ENCODE data around the gene DHH.

DHH gene

GRCh38 chr12:49108958-49109404 lies 14.4 kb upstream of the DHH start:
- no peak for FAIRE-seq

GRCh38 chr12:49105504-49106084 lies 11.0 kb upstream of the DHH start:
- no peak for FAIRE-seq

DNA sequence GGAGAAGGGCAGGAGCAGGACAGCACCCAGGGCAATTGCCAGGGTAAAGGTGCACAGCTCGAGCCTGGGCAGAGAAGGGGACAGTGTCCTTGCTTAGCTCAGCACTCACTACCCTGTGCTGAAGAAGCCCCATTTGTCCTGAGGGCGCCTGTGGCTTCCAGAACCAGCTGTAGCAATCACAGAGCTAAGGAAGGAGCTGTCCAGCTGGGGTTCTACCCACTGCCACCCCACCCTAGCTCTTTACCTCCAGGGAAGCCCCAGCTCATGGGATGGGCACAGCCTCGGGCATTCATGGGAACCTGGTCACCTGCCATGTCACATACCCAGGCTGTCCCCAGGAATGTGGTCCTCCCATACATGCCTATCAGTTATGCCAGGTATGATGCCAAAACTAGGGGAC lies 10.2 kb upstream of the DHH start:
- no peak for FAIRE-seq

GRCh38 chr12:49100380-49100779 lies 5.8 kb upstream of the DHH start:
- FAIRE-seq, result no peak

- no peak for FAIRE-seq
Measured at GRCh38 chr12:49098703-49099102, 4.1 kb upstream of the DHH start.

GRCh38 chr12:49098035-49098451 lies 3.4 kb upstream of the DHH start:
- FAIRE-seq, result no peak

DNA sequence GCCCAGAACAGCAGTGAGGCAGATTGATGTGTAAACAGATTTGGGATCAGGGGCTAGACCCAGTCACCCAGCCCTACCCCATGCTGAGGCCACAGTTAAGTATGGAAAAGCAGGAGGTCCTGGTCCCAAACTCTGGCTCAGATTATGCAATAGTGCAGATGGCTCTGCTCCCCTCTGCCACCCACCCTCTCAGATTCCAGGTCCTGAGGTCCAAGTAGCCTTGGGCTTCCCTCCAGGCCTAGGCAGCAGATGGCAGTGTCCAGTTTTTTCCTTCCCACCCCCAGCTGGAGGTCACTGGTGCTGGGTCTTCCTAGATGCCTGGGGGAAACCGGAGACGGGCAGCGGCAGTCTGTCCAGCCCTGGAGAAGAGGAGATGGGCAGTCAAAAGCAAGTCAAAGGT lies 2.8 kb upstream of the DHH start:
- FAIRE-seq, result no peak

- no peak for FAIRE-seq
Measured at GRCh38 chr12:49094975-49095365, 369 bp upstream of the DHH start.

- no peak for FAIRE-seq
Measured at GRCh38 chr12:49093792-49094159, 825 bp downstream of the DHH start.

GRCh38 chr12:49092816-49093406 lies 1.7 kb downstream of the DHH start:
- no peak for FAIRE-seq

DNA sequence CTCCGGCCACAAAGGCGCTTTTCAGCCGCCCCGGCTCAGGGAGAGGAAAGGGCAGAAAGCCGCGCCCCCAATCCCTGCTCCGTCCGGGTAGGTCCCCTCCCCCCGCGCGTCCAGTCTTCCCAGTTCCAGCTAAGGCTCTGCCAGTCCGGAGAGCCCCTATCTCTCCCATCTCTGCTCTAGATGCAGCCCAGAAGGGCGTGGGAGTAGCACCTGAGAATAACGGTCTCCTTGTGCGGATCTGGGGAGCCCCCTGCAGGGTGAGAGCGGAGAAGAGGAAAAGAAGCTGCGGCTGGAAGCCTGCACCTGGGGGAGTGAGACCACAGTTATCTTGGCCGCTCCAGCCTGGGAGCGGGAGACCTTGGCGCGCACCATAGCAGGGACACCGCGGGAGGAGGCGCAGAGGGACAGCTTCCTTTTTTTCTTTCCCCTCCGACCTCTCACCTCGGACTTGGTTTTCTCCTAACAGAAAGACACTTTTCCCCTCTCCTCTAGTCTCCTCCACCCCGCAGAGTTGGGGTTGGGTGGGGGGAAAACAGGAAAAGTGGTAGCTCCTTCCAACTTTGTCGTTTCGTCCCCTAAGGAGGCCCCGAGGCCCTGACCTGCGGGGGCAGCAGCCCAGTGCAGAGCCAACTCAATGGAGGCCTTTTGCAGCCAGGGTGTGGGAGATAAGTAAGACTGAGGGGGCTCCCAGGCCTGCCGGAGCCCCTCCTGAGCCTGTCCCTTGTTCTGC lies 2.4 kb downstream of the DHH start:
- FAIRE-seq, result no peak

GRCh38 chr12:49091836-49092085 lies 2.8 kb downstream of the DHH start:
- FAIRE-seq, result no peak

- FAIRE-seq, result no peak
Measured at GRCh38 chr12:49091056-49091835, 3.4 kb downstream of the DHH start.

- FAIRE-seq, result no peak
Measured at GRCh38 chr12:49089821-49090773, 4.5 kb downstream of the DHH start.

GRCh38 chr12:49088932-49089330 lies 5.7 kb downstream of the DHH start:
- no peak for FAIRE-seq

- no peak for FAIRE-seq
Measured at GRCh38 chr12:49088150-49088931, 6.3 kb downstream of the DHH start.

DNA sequence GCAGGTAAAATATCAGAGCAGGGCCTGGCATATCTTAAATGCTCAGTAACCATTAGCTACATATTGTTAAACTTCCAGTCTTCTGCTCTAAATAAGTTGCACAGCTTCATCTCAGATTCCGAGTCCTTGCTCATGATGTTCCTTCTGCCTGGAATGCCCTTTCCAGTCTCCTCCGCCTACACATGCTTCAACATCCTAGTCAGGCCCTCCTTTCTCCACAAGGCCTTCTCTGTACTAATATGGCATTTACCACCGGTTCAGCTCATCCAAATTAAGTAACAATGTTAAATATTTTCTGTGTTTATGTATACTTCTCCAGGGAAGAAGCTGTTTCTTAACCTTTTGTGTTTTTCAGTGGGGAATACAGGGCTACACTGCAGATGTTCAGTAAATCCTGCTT lies 8.5 kb downstream of the DHH start:
- FAIRE-seq, result no peak

DNA sequence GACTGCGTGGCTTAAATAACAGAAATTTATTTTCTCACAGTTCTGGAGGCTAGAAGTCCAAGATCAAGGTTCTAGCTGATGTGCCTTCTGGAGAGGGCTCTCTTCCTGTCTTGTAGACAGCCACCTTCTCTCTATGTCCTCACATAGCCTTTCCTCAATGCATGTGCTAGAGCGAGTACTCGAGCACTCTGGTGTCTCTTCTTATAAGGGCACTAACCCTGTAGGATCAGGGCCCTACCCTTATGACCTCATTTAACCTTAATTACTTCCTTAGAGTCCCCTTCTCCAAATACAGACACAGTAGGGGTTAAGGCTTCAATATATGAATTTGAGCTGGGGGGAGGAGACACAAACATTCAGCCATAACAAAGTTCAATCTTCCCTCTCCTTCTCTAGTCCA lies 10.2 kb downstream of the DHH start:
- no peak for FAIRE-seq

DNA sequence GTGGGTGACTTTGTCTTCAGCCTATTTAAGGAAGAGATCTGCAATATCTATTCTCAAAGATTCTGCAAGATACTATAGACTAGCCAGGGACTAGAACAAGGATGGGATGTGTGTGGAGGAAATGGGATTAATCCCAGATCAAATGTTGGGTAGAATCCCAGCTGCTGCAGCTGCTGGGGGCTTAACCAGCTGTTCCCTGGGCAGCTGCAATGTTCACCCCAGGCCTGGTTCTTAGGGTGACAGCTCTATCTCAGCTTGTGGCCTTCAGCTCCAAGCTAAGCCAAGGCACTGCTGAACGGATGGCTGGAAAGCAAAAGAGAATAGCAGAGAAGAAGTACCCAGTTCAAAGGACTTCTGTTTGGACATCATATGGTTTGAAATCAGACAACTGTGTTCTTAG lies 14.8 kb downstream of the DHH start:
- FAIRE-seq, result no peak

- no peak for FAIRE-seq
Measured at GRCh38 chr12:49070971-49071370, 23.6 kb downstream of the DHH start.

DNA sequence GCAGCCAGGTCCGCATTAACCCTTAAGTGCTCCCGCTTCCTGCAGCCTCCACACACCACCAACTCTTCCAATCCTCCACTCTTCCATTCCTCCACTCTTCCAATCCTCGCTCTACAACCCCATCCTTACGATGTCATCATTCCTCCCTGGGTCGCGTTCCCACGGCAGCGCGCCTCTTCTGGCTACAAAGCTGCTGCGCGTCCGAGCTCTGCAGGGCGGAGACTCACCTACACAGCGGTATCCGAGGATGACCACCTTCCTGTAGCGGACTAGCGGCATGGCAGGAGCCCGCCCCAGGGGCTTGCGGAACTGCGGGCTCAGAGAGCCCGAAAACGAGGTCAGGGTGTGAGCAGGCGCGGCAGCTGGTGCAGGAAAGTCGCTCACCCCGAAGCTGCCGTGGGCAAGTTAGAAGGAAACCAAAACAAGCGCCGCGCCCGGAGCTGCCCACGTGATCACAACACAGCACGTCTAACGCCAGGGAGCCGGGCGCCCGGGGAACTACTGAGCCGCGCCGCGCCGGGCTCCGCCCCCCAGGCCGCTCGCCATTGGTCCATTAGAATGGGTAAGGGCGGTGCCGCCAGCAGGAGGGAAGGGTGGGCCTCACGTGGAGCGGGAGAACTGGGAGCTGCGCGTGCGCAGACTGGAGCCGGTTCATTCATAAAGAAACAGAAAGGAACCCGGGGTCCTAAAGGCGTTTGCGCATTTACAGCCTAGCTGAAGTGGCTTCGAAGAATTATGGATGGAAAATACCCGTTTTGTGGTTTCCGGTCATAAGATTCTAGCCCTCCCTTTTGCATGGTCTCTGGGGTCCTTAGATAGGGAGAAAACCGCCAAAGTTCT lies 24.9 kb downstream of the DHH start, which contains the start of gene RHEBL1:
TSS of gene RHEBL1 (minus strand) at position 473 of the 840 bp plus-strand sequence. CDS start at position 279, 194 bp downstream.
- FAIRE-seq, result no peak
